HEK293 (cell line): ENCODE data around the gene STAP1.
"Not testable (repeated sequence)": the region's sequence is repeated elsewhere in the genome, so short reads cannot be mapped to it uniquely, and the experiment has no call there.

Experiments used
- CTCF ChIA-PET: fragments of 350-600 bp; formaldehyde crosslinking; extraction: SDS; loops from one replicate; lab custom pipeline; 2021; ENCODE audit warnings: antibody characterized with exemption; lab: Yijun Ruan, JAX
- POLR2A ChIA-PET: fragments of 300-600 bp; formaldehyde crosslinking; extraction: SDS; loops from one replicate; lab custom pipeline; 2020; ENCODE audit warnings: antibody characterized with exemption, inconsistent platforms; lab: Yijun Ruan, JAX
- H3K27ac ChIP-seq: fragments of 200-500 bp; sonication (Bioruptor generic); 2 replicates; pipeline ENCODE4 v1.5.1; 2014; ENCODE audit warnings: low read depth, low read length, control low read depth, inconsistent platforms; ENCODE audit errors: extremely low read depth
- H3K36me3 ChIP-seq, 2 experiments: fragments of 200-500 bp in 1 of 2; sonication (Bioruptor generic) in 1 of 2; 1 replicate in 1 of 2; 2 replicates in 1 of 2; pipeline ENCODE4 v1.5.1; 2014 to 2017; ENCODE audit warnings: inconsistent platforms in 2 of 2, low read length in 2 of 2; ENCODE audit not compliant: control insufficient read depth in 2 of 2, insufficient read depth in 1 of 2
- H3K4me1 ChIP-seq: fragments of 200-500 bp; sonication (Bioruptor generic); 2 replicates; pipeline ENCODE4 v1.5.1; 2014; ENCODE audit warnings: mild to moderate bottlenecking, low read length, inconsistent platforms; ENCODE audit not compliant: control insufficient read depth, insufficient read depth
- H3K4me3 ChIP-seq: 2 replicates; pipeline ENCODE4 v1.5.1; 2011; ENCODE audit warnings: low read depth, mild to moderate bottlenecking, control low read depth, low read length, moderate library complexity
- H3K9me3 ChIP-seq: fragments of 200-500 bp; sonication (Bioruptor generic); 2 replicates; pipeline ENCODE4 v1.5.1; 2014; ENCODE audit warnings: low read depth, low read length, inconsistent platforms; ENCODE audit not compliant: control insufficient read depth, insufficient read depth
- SETDB1 ChIP-seq: IDR thresholded peaks from one replicate; pipeline ENCODE4 v1.6.1; 2017; ENCODE audit warnings: mild to moderate bottlenecking, low read length, moderate library complexity, mixed read lengths; ENCODE audit not compliant: insufficient read length
- TRIM28 ChIP-seq: IDR thresholded peaks from 2 replicates; pipeline ENCODE4 v1.6.1; 2011; ENCODE audit warnings: low read length, control low read depth, borderline replicate concordance
- ZNF146 ChIP-seq: fragments of 450-650 bp; formaldehyde crosslinking; IDR thresholded peaks from 2 replicates; pipeline ENCODE4 v1.5.1; 2016; ENCODE audit warnings: missing biosample characterization, missing genetic modification characterization
- ZNF18 ChIP-seq: fragments of 450-650 bp; formaldehyde crosslinking; IDR thresholded peaks from 2 replicates; pipeline ENCODE4 v1.5.1; 2016; ENCODE audit warnings: missing biosample characterization, missing genetic modification characterization
- ZNF202 ChIP-seq: fragments of 450-650 bp; formaldehyde crosslinking; IDR thresholded peaks from 2 replicates; pipeline ENCODE4 v1.5.1; 2016; ENCODE audit warnings: missing biosample characterization, missing genetic modification characterization, borderline replicate concordance
- ZNF433 ChIP-seq: fragments of 450-650 bp; formaldehyde crosslinking; IDR thresholded peaks from 2 replicates; pipeline ENCODE4 v1.5.1; 2016; ENCODE audit warnings: missing biosample characterization, missing genetic modification characterization, low read depth
- ZNF48 ChIP-seq: fragments of 450-650 bp; formaldehyde crosslinking; IDR thresholded peaks from 2 replicates; pipeline ENCODE4 v1.5.1; 2016; ENCODE audit warnings: missing biosample characterization, missing genetic modification characterization
- ZNF555 ChIP-seq: fragments of 450-650 bp; formaldehyde crosslinking; conservative IDR thresholded peaks from 2 replicates; pipeline ENCODE4 v1.5.1; 2017; ENCODE audit warnings: missing biosample characterization, mild to moderate bottlenecking, missing genetic modification characterization, inconsistent platforms
- ZNF76 ChIP-seq: fragments of 450-650 bp; formaldehyde crosslinking; IDR thresholded peaks from 2 replicates; pipeline ENCODE4; 2016; ENCODE audit warnings: low read depth, missing biosample characterization, missing genetic modification characterization, borderline replicate concordance
- TF ChIP-seq, protein P1 (sequence below): sonication (generic); formaldehyde crosslinking; IDR thresholded peaks from 2 replicates; pipeline ENCODE4 v1.8.1; 2022; ENCODE audit warnings: mild to moderate bottlenecking, moderate library complexity, missing genetic modification reagents
- TF ChIP-seq, protein P2 (sequence below): fragments of 450-650 bp; formaldehyde crosslinking; optimal IDR thresholded peaks from 2 replicates; pipeline ENCODE3; 2016; ENCODE audit warnings: missing biosample characterization, mild to moderate bottlenecking, missing genetic modification characterization

STAP1 gene

DNA sequence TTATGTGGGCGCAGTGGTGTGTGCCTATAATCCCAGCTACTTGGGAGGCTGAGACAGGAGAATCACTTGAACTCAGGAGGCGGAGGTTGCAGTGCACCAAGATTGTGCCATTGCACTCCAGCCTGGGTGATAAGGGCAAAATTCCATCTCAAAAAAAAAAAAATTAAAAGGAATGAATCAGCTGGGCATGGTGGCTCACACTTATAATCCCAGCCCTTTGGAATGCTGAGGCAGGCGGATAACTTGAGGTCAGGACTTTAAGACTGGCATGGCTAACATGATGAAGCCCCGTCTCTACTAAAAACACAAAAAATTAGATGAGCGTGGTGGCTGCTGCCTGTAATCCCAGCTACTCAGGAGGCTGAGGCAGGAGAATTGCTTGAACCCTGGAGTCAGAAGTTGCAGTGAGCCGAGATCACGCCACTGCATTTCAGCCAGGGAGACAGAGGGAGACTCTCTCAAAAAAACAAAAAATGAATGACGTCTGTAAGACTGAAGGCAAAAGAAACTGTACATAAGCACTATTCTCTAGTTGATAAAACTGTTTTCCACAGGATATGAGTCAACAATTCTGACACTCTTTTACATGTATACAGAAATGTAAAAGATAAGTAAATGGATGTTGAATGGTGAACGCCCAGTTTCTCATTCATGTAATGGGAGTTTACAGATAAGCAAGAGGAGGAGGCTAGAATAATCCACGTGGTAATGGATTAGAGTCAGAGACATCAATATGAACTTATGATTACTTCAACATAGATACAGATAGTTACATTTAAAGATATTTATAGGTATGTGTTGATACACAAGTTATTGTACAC lies 35.5 kb upstream of the STAP1 start:
- ChIA-PET POLR2A (no interaction called here), CTCF (no interaction called here)
- no peak overlapping the region for H3K27ac ChIP-seq
- peaks cover 0 to 22% of the 10 kb centered on the region in 2 experiments; a peak in 2 of 3 replicates for H3K36me3 ChIP-seq
- no peak overlapping the region for H3K4me3 ChIP-seq
- no peaks in the 10 kb centered on the region for H3K9me3 ChIP-seq
- TF ChIP-seq TRIM28 = no peak
- TF ChIP-seq ZNF48 (tag by site-specific recombination) = no peak
- TF ChIP-seq ZNF202 (tag by site-specific recombination) = no peak
- TF ChIP-seq, protein P1, sequence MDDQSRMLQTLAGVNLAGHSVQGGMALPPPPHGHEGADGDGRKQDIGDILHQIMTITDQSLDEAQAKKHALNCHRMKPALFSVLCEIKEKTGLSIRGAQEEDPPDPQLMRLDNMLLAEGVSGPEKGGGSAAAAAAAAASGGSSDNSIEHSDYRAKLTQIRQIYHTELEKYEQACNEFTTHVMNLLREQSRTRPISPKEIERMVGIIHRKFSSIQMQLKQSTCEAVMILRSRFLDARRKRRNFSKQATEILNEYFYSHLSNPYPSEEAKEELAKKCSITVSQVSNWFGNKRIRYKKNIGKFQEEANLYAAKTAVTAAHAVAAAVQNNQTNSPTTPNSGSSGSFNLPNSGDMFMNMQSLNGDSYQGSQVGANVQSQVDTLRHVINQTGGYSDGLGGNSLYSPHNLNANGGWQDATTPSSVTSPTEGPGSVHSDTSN = no peak
- TF ChIP-seq ZNF18 (tag by site-specific recombination) = no peak
- TF ChIP-seq, protein P2, sequence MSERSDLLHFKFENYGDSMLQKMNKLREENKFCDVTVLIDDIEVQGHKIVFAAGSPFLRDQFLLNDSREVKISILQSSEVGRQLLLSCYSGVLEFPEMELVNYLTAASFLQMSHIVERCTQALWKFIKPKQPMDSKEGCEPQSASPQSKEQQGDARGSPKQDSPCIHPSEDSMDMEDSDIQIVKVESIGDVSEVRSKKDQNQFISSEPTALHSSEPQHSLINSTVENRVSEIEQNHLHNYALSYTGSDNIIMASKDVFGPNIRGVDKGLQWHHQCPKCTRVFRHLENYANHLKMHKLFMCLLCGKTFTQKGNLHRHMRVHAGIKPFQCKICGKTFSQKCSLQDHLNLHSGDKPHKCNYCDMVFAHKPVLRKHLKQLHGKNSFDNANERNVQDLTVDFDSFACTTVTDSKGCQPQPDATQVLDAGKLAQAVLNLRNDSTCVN = no peak
- TF ChIP-seq SETDB1 = peak; percentile 38
- no peak for TF ChIP-seq ZNF76 (tag by site-specific recombination)
- no peak for TF ChIP-seq ZNF555
- H3K4me1 ChIP-seq = no peaks in the 10 kb centered on the region

DNA sequence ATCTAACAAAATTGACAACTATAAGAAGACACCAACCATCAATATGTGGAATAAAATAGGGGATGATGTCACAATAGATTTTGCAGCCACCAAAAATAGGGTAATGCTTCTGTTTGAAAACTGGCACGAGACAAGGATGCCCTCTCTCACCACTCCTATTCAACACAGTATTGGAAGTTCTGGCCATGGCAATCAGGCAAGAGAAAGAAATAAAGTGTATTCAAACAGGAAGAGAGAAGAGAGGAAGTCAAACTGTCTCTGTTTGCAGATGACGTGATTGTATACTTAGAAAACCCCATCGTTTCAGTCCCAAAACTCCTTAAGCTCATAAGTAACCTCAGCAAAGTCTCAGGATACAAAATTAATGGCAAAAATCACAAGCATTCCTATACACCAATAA lies 34.4 kb upstream of the STAP1 start:
- peaks cover 0 to 22% of the 10 kb centered on the region in 2 experiments; a peak in 2 of 3 replicates for H3K36me3 ChIP-seq
- H3K27ac ChIP-seq, H3K4me1 ChIP-seq, POLR2A ChIA-PET, CTCF ChIA-PET, H3K9me3 ChIP-seq, H3K4me3 ChIP-seq: not testable (repeated sequence)

DNA sequence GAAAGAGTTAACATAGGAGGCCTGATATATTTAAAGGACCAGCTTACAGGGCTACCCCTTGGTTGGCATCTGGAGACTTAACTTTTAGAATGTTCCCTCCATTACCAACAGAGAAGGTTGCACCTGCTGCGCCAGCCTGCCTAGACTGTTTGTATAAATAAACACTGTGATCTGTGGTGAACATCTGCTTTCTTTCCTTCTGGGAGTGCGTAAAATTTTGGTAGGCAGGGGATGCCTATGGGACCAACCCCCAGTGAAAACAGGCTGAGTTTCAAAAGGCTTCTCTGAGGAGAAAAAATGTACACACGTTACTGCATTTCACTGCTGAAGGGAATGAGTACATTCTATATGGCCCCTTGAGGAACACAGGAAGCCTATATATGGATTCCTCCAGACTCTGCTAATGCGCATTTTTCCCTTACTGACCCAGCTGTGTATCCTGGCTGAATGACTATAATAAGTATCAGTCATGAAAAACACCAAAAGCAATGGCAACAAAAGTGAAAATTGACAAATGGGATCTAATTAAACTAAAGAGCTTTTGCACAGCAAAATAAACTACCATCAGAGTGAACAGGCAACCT lies 27.1 kb upstream of the STAP1 start:
- Histone ChIP-seq H3K36me3 (peaks cover 10 to 58% of the 10 kb centered on the region in 2 experiments), H3K4me1 (no peaks in the 10 kb centered on the region; the same call in 1 of the 2 replicates), H3K27ac (no peak overlapping the region), H3K4me3 (no peak overlapping the region), H3K9me3 (no peaks in the 10 kb centered on the region)
- ChIA-PET POLR2A (no interaction called here), CTCF (no interaction called here)
- TF ChIP-seq ZNF433 (tag by site-specific recombination) = no peak

DNA sequence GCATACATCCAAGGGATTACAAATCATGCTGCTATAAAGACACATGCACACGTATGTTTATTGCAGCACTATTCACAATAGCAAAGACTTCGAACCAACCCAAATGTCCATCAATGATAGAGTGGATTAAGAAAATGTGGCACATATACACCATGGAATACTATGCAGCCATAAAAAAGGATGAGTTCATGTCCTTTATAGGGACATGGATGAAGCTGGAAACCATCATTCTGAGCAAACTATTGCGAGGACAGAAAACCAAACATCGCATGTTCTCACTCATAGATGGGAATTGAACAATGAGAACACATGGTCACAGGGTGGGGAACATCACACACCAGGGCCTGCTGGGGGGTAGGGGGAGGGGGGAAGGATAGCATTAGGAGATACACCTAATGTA lies 26.1 kb upstream of the STAP1 start:
- CTCF ChIA-PET, POLR2A ChIA-PET: not testable (repeated sequence)

More for the DNA sequence above, 26.1 kb upstream of the STAP1 start:
- not testable (repeated sequence) for H3K9me3 ChIP-seq, H3K27ac ChIP-seq, H3K4me1 ChIP-seq, H3K4me3 ChIP-seq
- TF ChIP-seq ZNF146 = peak; percentile 85
- peaks cover 13 to 63% of the 10 kb centered on the region in 2 experiments for H3K36me3 ChIP-seq
